Thyroid gland (tissue), 4 donors: Measurements from ENCODE around the gene SEMA5A. TPM values are rescaled to one million over a fixed set of nuclear protein-coding genes. Genes with fewer than 3 reads are reported as not detected.

Experiments used
- DNase-seq, 2 donors: peaks; one replicate each; pipeline ENCODE4 v3.0.0-alpha.2; 2019
- H3K27ac ChIP-seq, 3 donors: fragments of 200-600 bp; sonication (generic); 1 replicate in 2 of 3; 2 replicates in 1 of 3; pipeline ENCODE4 v1.5.1; 2016 to 2019; ENCODE audit warnings: mild to moderate bottlenecking in 1 of 3, moderate library complexity in 1 of 3
- H3K27me3 ChIP-seq: fragments of 200-600 bp; sonication (generic); one replicate; pipeline ENCODE4 v1.5.1; 2019
- H3K36me3 ChIP-seq, 2 donors: fragments of 200-600 bp; sonication (generic); one replicate each; pipeline ENCODE4 v1.5.1; 2016 to 2019
- H3K4me1 ChIP-seq, 2 donors: fragments of 200-600 bp; sonication (generic); one replicate each; pipeline ENCODE4 v1.5.1; 2017 to 2019
- H3K4me3 ChIP-seq, 3 donors: fragments of 200-600 bp; sonication (generic); replicated peaks in 1 of 3; 1 replicate in 2 of 3; 2 replicates in 1 of 3; pipeline ENCODE4 v1.5.1; 2016; ENCODE audit warnings: mild to moderate bottlenecking in 1 of 3
- H3K9me3 ChIP-seq: fragments of 200-600 bp; sonication (generic); one replicate; pipeline ENCODE4 v1.5.1; 2017
- POLR2A ChIP-seq, 2 donors: fragments of 450-650 bp; IDR thresholded peaks; one replicate each; pipeline ENCODE4 v1.6.1; 2017; ENCODE audit warnings: antibody characterized with exemption in 2 of 2, mild to moderate bottlenecking in 2 of 2, moderate library complexity in 1 of 2
- WGBS, 2 donors: methylation state at CpG; one replicate each; pipeline ENCODE4 v1.1.5; 2017; 5-methylcytosine and 5-hydroxymethylcytosine counted together
- intact Hi-C: fragments of 100-400 bp; cut with DNase I; formaldehyde crosslinking; loops from one replicate; pipeline ENCODE4 v1.15.1; 2023
- total RNA-seq, 4 donors: library from RNA; depleted of rRNA; stranded (reverse); fragments of >200 nt; gene quantifications; one replicate each; pipeline ENCODE4 v1.2.3, GENCODE V29; 2016
- TF ChIP-seq, protein P1 (sequence below), 6 experiments: fragments of 200-600 bp in 3 of 6; fragments of 450-650 bp in 3 of 6; sonication (generic) in 3 of 6; IDR thresholded peaks; one replicate each; pipeline ENCODE4 v1.5.1; 2016 to 2019; ENCODE audit warnings: antibody characterized with exemption in 6 of 6, mild to moderate bottlenecking in 2 of 6, inconsistent platforms in 1 of 6, moderate library complexity in 1 of 6

The SEMA5A gene
- total RNA-seq, 4 donors from 2014 or later, result 1.8 to 8.4 (median 3.8) TPM

DNA sequence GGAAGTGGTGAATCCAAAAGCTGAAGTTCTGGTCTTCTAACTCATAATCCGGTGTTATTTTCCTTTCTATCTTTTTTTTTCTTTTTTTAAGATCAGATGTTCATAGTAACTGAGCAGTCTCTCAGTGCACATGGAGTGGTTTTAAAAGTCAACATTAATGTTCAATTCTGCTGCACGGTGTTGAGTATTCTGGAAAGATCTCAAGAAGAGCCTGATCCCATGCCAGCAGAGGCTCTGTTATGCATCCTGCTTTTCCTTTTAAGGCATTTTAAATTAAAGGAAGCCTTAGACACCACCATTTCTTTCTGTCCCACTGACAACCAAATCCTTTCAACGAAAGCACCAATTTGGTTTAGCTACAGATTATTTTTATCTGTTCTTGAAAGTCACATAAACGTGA is 33.4 kb downstream of the SEMA5A start:
- DNase-seq, result peak; percentile 63 to 70
- Histone ChIP-seq H3K4me3 (no peak overlapping the region), H3K27ac (no peak overlapping the region), H3K36me3 (no peaks in the 10 kb centered on the region), H3K4me1 (peaks cover 5 to 6% of the 10 kb centered on the region in 2 donors), H3K27me3 (no peaks in the 10 kb centered on the region), H3K9me3 (no peaks in the 10 kb centered on the region)
- no peak for TF ChIP-seq POLR2A (IDR thresholded peaks at IDR 0.05)
- TF ChIP-seq, protein P1, sequence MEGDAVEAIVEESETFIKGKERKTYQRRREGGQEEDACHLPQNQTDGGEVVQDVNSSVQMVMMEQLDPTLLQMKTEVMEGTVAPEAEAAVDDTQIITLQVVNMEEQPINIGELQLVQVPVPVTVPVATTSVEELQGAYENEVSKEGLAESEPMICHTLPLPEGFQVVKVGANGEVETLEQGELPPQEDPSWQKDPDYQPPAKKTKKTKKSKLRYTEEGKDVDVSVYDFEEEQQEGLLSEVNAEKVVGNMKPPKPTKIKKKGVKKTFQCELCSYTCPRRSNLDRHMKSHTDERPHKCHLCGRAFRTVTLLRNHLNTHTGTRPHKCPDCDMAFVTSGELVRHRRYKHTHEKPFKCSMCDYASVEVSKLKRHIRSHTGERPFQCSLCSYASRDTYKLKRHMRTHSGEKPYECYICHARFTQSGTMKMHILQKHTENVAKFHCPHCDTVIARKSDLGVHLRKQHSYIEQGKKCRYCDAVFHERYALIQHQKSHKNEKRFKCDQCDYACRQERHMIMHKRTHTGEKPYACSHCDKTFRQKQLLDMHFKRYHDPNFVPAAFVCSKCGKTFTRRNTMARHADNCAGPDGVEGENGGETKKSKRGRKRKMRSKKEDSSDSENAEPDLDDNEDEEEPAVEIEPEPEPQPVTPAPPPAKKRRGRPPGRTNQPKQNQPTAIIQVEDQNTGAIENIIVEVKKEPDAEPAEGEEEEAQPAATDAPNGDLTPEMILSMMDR (IDR thresholded peaks at IDR 0.05), result no peak
- intact Hi-C loops, result no loop called here
- WGBS, 2 donors, result 14 to 27% methylated on average over 4 of the region's 4 CpGs

DNA sequence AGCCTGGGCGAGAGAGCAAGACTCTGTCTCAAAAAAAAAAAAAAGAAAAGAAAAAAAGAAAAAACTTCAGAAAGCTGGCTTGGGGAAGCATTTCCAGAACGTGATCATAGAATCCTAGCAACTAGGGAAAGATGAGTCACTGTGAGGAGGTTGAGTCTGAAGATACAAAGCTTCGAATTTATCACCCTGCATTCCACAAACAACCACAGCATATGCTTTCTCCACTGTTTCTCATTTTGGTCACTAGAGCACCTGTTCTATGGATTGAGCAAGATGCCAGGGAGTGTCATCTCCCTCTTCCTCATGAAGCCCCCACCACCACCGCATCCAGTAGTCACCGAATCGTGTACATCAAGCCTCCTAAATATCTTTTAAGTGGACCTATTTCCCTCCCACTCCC is 37.9 kb downstream of the SEMA5A start:
- TF ChIP-seq POLR2A (IDR thresholded peaks at IDR 0.05), result no peak
- TF ChIP-seq, protein P1 (IDR thresholded peaks at IDR 0.05), result no peak
- H3K4me1 ChIP-seq, result peaks cover 5 to 6% of the 10 kb centered on the region in 2 donors
- H3K27me3 ChIP-seq, result no peaks in the 10 kb centered on the region
- no peak overlapping the region for H3K27ac ChIP-seq
- intact Hi-C loops, result no loop called here
- DNase-seq, result no peak
- H3K9me3 ChIP-seq, result no peaks in the 10 kb centered on the region
- 84 to 87% methylated on average over 6 of the region's 6 CpGs for WGBS, 2 donors
- H3K4me3 ChIP-seq, result no peak overlapping the region
- no peaks in the 10 kb centered on the region for H3K36me3 ChIP-seq

DNA sequence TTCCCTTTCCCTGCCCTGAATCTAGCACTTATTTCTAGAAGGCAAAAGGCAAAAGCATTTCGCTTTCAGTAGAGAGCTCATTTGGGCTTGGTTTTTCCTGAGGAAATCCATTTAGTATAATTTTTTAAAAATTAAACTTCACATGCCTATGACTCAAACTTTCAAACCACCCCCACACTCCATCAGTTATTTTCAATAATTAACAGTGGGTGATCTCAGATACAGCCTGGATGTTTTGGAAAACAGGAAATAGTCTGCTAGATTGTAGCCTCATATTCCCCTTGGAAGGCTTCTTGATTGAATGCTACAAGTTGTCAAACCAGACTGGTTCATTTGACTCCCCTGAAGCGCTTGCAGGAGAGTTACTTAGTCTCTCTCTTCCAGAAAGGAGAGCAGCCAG is 40.6 kb downstream of the SEMA5A start:
- H3K9me3 ChIP-seq, result no peaks in the 10 kb centered on the region
- TF ChIP-seq POLR2A (IDR thresholded peaks at IDR 0.05), result no peak
- TF ChIP-seq, protein P1 (IDR thresholded peaks at IDR 0.05), result no peak
- DNase-seq, result no peak
- no peak overlapping the region for H3K4me3 ChIP-seq
- H3K27me3 ChIP-seq, result no peaks in the 10 kb centered on the region
- no peak overlapping the region for H3K27ac ChIP-seq
- H3K4me1 ChIP-seq, result no peaks in the 10 kb centered on the region
- 71 to 81% methylated on average over 2 of the region's 2 CpGs for WGBS, 2 donors
- H3K36me3 ChIP-seq, result no peaks in the 10 kb centered on the region
- intact Hi-C loops, result no loop called here

DNA sequence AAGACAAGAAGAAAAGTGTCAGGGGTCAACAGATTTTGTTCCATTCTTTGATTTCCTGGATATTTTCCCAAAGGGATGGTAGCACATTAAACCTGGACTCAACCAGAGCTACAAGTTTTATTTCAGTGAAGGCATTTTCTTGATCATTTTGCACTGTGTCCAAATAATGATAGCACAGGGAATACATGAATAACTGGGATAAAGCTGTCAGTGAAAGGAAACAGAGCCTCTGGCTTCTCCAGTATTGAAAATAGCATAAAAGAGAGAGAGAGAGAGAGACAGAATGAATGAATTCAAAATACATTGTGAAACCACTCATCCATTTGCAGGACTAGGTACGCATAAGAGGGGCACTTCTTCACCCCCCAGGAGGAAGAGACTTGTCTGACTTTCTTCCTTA is 43.0 kb downstream of the SEMA5A start:
- no peak for TF ChIP-seq POLR2A (IDR thresholded peaks at IDR 0.05)
- WGBS, 2 donors, result 43 to 52% methylated on average over 1 of the region's 1 CpG
- no peak for DNase-seq
- Histone ChIP-seq H3K27me3 (no peaks in the 10 kb centered on the region), H3K4me3 (no peak overlapping the region), H3K9me3 (no peaks in the 10 kb centered on the region), H3K4me1 (no peaks in the 10 kb centered on the region), H3K36me3 (no peaks in the 10 kb centered on the region), H3K27ac (no peak overlapping the region)
- intact Hi-C loops, result no loop called here

DNA sequence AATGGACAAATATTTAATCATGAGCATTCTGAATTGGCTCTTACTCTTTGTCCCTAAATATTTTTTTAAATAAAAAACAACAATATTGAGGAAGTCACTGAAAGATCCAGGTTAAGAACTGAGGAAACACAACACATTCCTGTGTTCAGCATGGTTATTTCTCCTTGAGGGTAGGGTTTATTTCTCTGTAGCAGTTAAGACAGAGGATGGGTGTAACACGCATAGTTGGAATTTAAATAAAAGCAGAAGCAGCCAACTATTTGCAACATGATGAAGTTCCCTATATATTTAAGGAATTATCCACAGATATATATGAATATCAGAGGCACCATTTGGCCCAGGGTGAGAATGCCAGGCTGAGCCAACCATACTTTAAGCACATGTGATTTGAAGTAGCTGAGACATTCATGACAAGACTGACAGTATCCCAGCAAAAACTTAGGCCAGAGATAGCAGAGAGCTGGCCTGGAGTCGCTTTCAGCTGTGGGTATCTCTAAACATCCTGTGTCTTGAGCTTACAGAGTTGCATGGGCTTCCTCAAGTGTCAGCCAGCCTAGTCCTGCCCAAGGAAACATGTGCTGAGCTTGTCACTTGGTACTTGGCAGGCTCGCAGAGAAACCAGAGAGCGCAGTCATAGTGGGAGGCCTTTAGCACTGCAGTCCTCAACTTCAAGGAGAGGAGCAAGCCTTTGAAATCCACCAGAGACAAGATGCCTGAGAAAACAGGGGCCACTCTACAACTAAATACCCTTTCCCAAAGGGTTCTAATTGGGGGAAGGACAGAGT is 43.6 kb downstream of the SEMA5A start:
- DNase-seq, result no peak
- Histone ChIP-seq H3K4me1 (no peaks in the 10 kb centered on the region), H3K27me3 (no peaks in the 10 kb centered on the region), H3K4me3 (no peak overlapping the region), H3K27ac (no peak overlapping the region), H3K36me3 (no peaks in the 10 kb centered on the region), H3K9me3 (no peaks in the 10 kb centered on the region)
- WGBS, 2 donors, result 58 to 61% methylated on average over 4 of the region's 4 CpGs
- TF ChIP-seq, protein P1 (IDR thresholded peaks at IDR 0.05), result no peak
- no peak for TF ChIP-seq POLR2A (IDR thresholded peaks at IDR 0.05)
- intact Hi-C loops, result no loop called here
